Fibroblast of the conjunctiva (primary cell): ENCODE results near the gene SPRY1.

Experiments used
- DNase-seq: peaks from one replicate; pipeline ENCODE4 v3.0.0-alpha.2; 2010; ENCODE audit warnings: low read depth

Gene SPRY1

DNA sequence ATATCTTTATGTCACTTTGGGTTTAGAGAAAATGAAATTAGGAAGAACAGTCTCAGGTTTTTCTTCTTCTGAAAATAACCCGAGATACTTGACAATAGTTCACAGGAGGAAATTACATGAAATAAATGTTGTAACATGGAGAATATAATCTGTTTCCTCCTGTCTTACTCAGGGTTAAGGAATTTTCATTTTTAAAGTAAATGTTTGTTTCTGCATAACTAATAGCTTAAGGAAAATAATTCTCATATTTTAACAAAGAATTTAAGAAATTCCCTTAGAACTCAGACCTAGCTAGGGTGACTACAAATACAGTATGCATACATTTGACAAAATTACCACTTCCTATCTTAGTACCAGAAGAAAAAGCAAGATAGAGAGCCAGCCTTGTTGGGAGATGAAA is 17.2 kb upstream of the SPRY1 start:
- DNase-seq, result no peak

DNA sequence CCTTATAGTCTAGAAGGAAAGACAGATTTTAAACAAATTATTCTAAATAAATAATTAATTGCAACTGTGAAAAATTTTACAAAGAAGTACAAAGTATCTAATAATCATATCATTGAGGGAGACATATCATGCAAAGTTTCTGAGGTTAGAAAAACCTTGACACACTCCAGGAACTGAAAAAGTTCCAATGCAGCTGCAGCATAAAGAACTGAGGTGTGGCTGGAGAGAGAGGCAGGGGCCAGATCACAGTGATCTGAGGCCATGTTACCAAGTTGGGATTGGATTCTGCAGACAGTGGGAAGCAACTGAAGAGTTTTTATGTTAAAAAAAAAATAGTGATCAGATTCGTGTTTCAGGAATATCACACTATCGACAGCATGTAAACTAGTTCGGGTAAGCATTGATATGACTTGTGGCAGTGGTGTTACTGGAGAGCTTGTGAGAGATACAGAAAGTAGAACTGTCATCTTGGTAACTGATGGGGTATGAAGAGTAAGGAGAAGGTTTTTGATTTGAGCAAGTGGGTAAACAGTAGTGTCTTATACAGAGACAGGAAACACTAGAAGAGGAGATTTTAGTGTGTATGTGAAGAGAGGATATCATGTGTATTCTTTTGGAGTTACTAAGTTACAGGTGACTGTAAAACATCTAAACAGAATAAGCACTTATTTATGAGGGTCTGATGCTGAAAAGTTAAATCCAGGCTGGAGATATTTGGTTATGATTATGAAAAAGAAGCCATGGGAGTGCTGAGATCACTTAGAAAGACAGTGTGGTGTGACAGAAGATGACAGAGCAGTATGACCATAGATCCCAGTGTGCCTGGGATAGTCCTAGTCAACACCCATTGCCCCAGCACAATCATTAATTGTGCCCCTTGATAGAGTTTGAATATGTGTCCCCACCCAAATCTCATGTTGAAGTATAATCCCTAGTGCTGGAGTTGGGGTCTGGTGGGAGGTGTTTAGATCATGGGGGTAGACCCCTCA is 15.6 kb upstream of the SPRY1 start:
- DNase-seq, result no peak

- DNase-seq, result no peak
Measured at GRCh38 chr4:123381996-123382395, 14.6 kb upstream of the SPRY1 start.

DNA sequence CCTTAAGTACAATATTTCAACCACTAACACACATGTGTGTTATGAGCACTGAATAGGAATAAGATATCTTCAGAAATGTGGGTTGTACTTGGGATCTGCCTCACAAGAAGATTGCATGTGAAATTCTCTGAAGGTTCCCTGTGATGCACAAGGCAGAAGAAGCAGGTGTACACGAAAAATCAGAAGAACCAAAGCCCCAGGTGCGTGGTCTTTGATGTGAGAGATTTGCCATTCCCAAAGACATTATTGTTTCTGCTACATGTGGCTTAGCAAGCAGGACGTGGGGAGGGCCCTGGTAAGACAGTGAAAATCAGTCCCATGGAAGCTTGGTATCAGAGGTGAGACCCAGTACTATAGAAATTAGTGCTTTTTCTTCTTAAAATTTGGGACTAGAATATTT is 13.0 kb upstream of the SPRY1 start:
- DNase-seq, result no peak

DNA sequence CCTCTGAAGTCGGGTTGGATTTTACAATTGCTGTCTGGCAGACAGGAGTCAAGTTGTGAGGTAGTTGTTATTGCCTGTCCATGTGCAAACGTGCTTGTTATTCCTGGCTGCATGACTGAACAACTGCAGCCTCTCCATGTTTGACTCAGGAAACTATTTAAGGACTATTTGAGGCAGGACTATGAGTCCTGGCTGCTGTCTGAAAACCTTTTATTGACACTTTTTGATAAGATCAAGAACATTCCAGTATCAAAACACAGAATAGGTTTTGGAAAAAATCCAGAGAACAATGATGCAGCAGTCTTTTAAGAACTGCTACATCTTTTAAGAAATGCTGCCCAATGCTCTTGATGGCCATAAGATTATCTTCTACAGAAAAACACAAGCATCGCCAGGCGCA is 10.0 kb upstream of the SPRY1 start:
- peak; percentile 36 for DNase-seq

GRCh38 chr4:123390846-123391456 is 5.6 kb upstream of the SPRY1 start:
- no peak for DNase-seq

DNA sequence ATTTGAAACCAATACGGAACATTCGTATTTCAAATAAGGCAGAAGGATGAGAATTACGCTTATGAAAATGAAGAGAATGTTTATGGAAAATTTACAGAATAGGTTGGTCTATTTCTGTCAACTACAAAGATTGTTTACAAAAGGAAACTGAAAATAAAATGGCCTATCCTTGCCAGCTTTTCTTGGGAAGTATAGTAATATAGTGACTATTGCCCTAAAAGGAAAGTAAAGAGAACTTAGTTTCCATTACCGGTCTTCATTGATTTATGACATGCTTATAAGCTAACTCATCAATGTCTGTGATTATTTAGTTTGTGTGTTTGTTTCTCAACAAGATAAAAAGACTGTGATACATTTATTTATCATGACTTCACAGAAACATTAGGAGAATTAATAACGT is 2.9 kb upstream of the SPRY1 start:
- no peak for DNase-seq

- no peak for DNase-seq
Measured at GRCh38 chr4:123397144-123398065, 810 bp downstream of the SPRY1 start.

DNA sequence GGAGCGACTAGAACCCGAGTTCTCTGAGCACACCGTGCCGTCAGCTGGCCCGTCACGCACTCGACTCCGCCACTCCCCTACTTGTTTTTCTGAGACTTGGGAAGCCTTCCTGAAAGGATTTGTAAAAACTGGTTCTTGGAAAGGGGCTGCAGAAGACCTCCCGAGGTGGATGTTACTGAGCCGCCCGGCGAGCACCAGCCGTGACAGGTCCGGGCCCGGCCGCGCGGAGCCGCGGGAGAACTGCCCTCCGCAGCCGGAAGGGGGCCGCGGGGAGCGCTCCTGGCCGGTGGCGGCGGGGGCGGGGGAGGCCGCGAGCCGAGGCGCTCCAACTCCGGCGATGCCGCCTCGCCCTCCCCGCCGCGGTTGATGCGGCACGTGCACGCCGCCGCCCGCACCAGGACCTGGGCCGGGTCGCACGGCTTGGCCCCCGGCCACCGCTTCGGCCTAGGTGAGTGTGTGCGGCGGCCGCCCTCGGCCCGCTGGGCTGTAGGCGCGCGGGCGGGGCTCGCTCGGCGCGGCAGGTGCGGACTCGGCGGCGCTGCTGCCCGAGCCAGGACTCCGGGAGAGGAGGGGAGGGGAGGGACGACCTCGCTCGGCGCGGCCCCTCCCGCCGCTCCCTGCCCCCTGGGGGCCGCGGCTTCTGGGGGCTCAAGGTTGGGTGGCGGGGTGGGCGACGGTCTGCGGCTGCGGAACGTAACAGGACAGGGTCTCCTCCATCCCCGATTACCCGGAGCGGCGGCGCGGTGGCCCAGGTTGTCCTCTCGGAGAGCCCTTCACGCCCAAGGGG is 1.7 kb downstream of the SPRY1 start:
- no peak for DNase-seq

DNA sequence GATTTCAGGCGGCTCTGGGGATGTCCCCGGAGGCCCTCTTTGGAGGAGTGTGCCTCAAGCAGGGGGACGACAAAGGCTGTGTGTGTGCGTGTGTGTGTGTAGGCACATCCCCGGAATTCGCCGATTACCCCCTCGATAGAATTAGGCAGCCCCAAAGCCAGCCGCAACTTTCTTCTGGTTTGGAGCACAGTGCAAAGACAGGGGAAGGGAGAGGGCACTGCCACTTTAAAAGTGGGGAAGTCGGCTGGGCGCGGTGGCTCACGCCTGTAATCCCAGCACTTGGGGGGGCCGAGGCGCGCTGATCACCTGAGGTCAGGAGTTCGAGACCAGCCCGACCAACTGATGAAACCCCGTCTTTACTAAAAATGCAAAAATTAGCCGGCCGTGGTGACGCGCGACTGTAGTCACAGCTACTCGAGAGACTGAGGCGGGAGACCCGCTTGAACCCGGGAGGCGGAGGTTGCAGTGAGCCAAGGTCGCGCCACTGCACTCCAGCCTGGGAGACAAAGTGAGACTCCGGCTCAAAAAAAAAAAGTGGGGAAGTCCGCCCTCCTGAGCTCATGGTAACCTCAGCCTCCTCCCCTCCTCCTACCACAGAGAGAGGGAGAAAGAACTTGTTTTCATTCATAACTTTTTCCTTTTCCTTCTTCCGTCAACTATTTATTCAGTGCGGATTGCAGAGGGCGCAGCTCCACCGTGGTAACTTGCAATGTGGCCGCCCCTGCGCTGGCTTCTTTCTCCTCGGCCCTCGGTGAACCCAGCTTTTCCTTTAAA is 2.4 kb downstream of the SPRY1 start:
- peak; percentile 72 for DNase-seq

GRCh38 chr4:123399627-123400358 is 3.2 kb downstream of the SPRY1 start:
- no peak for DNase-seq

DNA sequence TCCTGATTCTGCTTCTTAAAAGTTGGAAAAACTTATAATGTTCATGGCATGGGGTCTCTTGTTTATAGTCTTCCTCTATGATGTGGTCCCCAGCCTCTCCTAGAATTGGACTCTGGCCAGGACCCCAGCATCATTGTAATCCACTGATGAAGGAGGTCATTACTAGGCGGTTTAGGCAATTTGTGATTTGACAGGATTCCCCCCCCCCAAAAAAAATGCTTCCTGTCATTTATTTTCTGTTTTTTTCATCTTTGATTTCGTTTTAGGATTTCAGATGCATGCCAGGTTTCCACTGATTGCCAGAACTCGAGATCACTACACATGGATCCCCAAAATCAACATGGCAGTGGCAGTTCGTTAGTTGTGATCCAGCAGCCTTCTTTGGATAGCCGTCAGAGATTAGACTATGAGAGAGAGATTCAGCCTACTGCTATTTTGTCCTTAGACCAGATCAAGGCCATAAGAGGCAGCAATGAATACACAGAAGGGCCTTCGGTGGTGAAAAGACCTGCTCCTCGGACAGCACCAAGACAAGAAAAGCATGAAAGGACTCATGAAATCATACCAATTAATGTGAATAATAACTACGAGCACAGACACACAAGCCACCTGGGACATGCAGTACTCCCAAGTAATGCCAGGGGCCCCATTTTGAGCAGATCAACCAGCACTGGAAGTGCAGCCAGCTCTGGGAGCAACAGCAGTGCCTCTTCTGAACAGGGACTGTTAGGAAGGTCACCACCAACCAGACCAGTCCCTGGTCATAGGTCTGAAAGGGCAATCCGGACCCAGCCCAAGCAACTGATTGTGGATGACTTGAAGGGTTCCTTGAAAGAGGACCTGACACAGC is 4.9 kb downstream of the SPRY1 start:
- no peak for DNase-seq

- no peak for DNase-seq
Measured at GRCh38 chr4:123402121-123402465, 5.5 kb downstream of the SPRY1 start.

GRCh38 chr4:123403080-123403604 is 6.5 kb downstream of the SPRY1 start:
- no peak for DNase-seq

DNA sequence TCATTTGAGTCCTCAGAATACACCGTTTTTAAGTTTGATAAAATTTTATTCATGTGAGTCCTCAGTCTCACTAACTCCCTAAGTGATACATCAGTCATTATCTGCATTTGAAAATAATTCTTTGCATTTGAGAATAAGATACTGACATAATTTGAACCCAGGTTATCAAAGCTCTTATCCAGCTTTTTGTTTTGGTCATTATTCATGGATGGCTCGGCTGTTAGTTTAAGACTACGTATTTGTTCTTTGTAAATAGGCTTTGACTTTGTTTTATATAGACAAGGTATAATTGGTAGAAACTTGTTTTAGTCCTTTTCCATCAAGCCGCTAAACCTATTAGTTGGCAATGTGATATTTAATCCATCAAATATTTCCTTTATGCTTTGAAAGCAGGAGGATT is 7.9 kb downstream of the SPRY1 start:
- DNase-seq, result no peak

DNA sequence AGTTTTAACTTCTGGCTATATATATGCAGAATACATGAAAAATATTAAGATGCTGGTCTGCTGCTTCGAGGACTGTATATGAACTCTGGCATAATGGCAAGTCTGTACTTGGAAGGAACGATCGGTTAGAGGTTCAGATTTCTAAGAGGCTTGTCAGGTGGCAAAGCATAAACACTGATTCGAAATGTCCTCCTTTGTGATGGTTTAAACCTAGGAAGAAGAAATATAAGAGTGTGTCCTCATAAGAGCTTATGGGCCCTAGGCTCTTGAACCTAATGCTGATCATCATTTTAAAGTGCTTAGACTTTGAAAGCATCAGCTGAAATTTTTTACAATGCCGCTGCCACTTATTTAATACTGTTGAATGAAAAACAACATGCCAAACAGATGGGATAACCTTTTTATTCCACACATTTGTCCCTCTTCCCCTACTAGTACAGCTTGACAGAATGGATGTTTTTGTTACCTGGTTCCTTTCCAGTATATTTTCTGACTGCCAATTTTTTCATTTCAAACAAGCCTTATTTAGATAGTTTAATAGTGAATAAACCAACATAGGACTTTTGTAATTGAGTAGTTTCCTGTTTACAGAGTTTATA is 8.8 kb downstream of the SPRY1 start:
- no peak for DNase-seq

GRCh38 chr4:123406872-123407271 is 10.3 kb downstream of the SPRY1 start:
- no peak for DNase-seq

GRCh38 chr4:123408471-123409084 is 12.0 kb downstream of the SPRY1 start:
- DNase-seq, result no peak
